Measurements from ENCODE around the gene ATAD1. TPM values are rescaled to one million over a fixed set of nuclear protein-coding genes. Genes with fewer than 3 reads are reported as not detected.
"Not testable (repeated sequence)": the region's sequence is repeated elsewhere in the genome, so short reads cannot be mapped to it uniquely, and the experiment has no call there.

The ATAD1 gene
- total RNA-seq, 1 experiment from 2014 or later = 62.0 TPM

DNA sequence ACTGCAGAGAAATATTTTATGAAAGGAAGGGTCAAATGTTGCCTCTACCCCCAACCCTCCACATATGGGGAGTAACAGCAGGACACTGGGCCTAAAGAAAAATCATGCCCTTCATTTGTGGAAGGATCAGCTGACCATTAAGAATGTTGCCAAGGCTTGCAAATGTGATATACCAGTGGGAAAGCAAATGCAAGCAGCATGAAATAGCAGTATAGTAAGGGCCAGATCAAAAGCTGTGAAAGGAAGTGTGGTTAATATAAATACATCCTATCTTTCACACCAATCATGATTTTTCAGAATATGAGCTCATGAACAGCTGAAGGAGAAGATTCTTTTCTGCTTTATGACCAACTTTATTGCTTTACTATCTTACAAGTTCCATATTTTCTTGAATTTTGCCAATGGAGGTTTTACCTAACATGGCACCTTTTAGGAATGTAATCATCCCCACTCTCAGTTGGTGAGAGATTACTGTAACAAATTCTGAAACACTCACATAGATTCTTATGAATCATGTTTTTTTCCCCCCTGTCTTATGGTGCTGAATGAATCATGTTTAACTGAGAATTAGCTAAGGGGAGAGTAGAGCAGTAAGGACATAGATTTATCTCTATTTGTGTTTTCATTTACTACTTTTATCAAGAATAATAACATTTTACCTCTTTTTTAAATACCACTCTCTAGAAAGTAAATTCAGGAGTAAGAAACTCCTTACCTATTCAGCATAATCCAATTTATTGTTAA, 12.1 kb upstream of the ATAD1 start:
- H3K9me3 ChIP-seq (ENCODE audit: control insufficient read depth, insufficient read depth, low read depth, low read length) = no peaks in the 10 kb centered on the region
- DNase-seq (ENCODE audit: low read depth, low spot score) (no peak), ATAC-seq (no peak)
- H3K27me3 ChIP-seq (ENCODE audit: control insufficient read depth, insufficient read depth, low read length) = no peaks in the 10 kb centered on the region
- no peaks in the 10 kb centered on the region for H3K4me1 ChIP-seq (ENCODE audit: control insufficient read depth, insufficient read depth, low read length)
- BruUV-seq (replicated peaks) = no TSS peak
- no peaks in the 10 kb centered on the region for H3K36me3 ChIP-seq (ENCODE audit: control insufficient read depth, insufficient read depth, low read length)
- in situ Hi-C loops (cut with HindIII; ENCODE audit: low pct_unique_long_range_greater_than_20kb, low sequenced_read_pairs) = no loop called here
- no peak overlapping the region for H3K27ac ChIP-seq (ENCODE audit: low read length)
- intact Hi-C loops (cut with micrococcal nuclease; ENCODE audit: unreplicated experiment) = no loop called here
- H3K4me3 ChIP-seq (ENCODE audit: low read depth in 2 of 2, low read length in 2 of 2) = no peak overlapping the region
- ChIA-PET POLR2A (no interaction called here), CTCF (no interaction called here)
- no peak for TF ChIP-seq REST (IDR thresholded peaks at IDR 0.05; ENCODE audit: insufficient read depth in 1 of 2, low read depth in 2 of 2, low read length in 1 of 2)
- TF ChIP-seq TCF7L2 (IDR thresholded peaks at IDR 0.05; ENCODE audit: low read depth, low read length) = no peak
- TF ChIP-seq CTCF (IDR thresholded peaks at IDR 0.05) = no peak
- TF ChIP-seq SIN3A (IDR thresholded peaks at IDR 0.05; ENCODE audit: borderline replicate concordance, insufficient read depth, low read depth, low read length) = no peak
- no peak for TF ChIP-seq POLR2AphosphoS5 (IDR thresholded peaks at IDR 0.05; ENCODE audit: low read depth, low read length)

DNA sequence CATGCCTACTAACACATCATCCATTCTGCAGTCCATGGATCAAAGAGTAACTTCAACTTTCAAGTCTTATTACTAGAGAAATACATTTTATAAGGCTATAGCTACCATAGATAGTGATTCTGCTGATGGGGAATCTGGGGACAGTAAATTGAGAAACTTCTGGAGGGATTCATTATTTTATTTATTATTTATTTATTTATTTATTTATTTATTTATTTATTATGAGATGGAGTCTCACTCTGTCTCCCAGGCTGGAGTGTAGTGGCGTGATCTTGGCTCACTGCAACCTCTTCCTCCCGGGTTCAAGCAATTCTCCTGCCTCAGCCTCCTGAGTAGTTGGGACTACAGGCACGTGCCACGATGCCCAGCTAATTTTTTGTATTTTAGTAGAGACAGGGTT, 11.0 kb upstream of the ATAD1 start:
- POLR2A ChIA-PET = not testable (repeated sequence)

GRCh38 chr10:87827681-87828080, 9.7 kb upstream of the ATAD1 start:
- intact Hi-C loops (cut with micrococcal nuclease; ENCODE audit: unreplicated experiment) = no loop called here
- no peak for TF ChIP-seq CTCF (IDR thresholded peaks at IDR 0.05)
- TF ChIP-seq REST (IDR thresholded peaks at IDR 0.05; ENCODE audit: insufficient read depth in 1 of 2, low read depth in 2 of 2, low read length in 1 of 2) = no peak
- TF ChIP-seq POLR2AphosphoS5 (IDR thresholded peaks at IDR 0.05; ENCODE audit: low read depth, low read length) = no peak
- no peak for TF ChIP-seq TCF7L2 (IDR thresholded peaks at IDR 0.05; ENCODE audit: low read depth, low read length)
- no peak for TF ChIP-seq SIN3A (IDR thresholded peaks at IDR 0.05; ENCODE audit: borderline replicate concordance, insufficient read depth, low read depth, low read length)

More for the DNA sequence above, 11.0 kb upstream of the ATAD1 start:
- intact Hi-C loops (cut with micrococcal nuclease; ENCODE audit: unreplicated experiment); H3K36me3 ChIP-seq (ENCODE audit: control insufficient read depth, insufficient read depth, low read length); H3K9me3 ChIP-seq (ENCODE audit: control insufficient read depth, insufficient read depth, low read depth, low read length); H3K27ac ChIP-seq (ENCODE audit: low read length); CTCF ChIA-PET; in situ Hi-C loops (cut with HindIII; ENCODE audit: low pct_unique_long_range_greater_than_20kb, low sequenced_read_pairs); H3K4me3 ChIP-seq (ENCODE audit: low read depth in 2 of 2, low read length in 2 of 2); DNase-seq (ENCODE audit: low read depth, low spot score); ATAC-seq; BruUV-seq (replicated peaks); H3K4me1 ChIP-seq (ENCODE audit: control insufficient read depth, insufficient read depth, low read length); H3K27me3 ChIP-seq (ENCODE audit: control insufficient read depth, insufficient read depth, low read length): not testable (repeated sequence)

More at GRCh38 chr10:87827681-87828080, 9.7 kb upstream of the ATAD1 start:
- no peak for ATAC-seq
- BruUV-seq (replicated peaks) = no TSS peak
- POLR2A ChIA-PET = no interaction called here
- CTCF ChIA-PET = no interaction called here
- Histone ChIP-seq H3K36me3 (ENCODE audit: control insufficient read depth, insufficient read depth, low read length) (no peaks in the 10 kb centered on the region), H3K4me1 (ENCODE audit: control insufficient read depth, insufficient read depth, low read length) (no peaks in the 10 kb centered on the region), H3K9me3 (ENCODE audit: control insufficient read depth, insufficient read depth, low read depth, low read length) (no peaks in the 10 kb centered on the region), H3K27me3 (ENCODE audit: control insufficient read depth, insufficient read depth, low read length) (no peaks in the 10 kb centered on the region), H3K4me3 (ENCODE audit: low read depth in 2 of 2, low read length in 2 of 2) (no peak overlapping the region), H3K27ac (ENCODE audit: low read length) (no peak overlapping the region)
- in situ Hi-C loops (cut with HindIII; ENCODE audit: low pct_unique_long_range_greater_than_20kb, low sequenced_read_pairs) = no loop called here
- no peak for DNase-seq (ENCODE audit: low read depth, low spot score)

All from Panc1 (cell line).